ENCODE results near the gene ADCYAP1R1.

The ADCYAP1R1 gene

GRCh38 chr7:31065840-31066239 lies 13.7 kb downstream of the ADCYAP1R1 start:
- DNase-seq (ENCODE audit: extremely low spot score): no peak
- TF ChIP-seq L3MBTL2 (conservative IDR thresholded peaks at IDR 0.05): no peak
- no peak for TF ChIP-seq SUZ12 (IDR thresholded peaks at IDR 0.05)
- TF ChIP-seq NFRKB (IDR thresholded peaks at IDR 0.05): no peak
- TF ChIP-seq ZNF384 (IDR thresholded peaks at IDR 0.05): no peak
- no peak for TF ChIP-seq HDGF (IDR thresholded peaks at IDR 0.05; ENCODE audit: borderline replicate concordance)
- ChIA-PET CTCF (no interaction called here), POLR2A (interaction anchor here (1.4 kb wide), 1 partner anchor 12 kb away, joined by 3 read pairs; no protein-coding TSS in a partner anchor)

- CTCF ChIA-PET: interaction anchor here (1.0 kb wide), 1 partner anchor 52 kb away, joined by 3 read pairs; no protein-coding TSS in a partner anchor
- no peak for DNase-seq (ENCODE audit: extremely low spot score)
- POLR2A ChIA-PET: interaction anchor here (0.8 kb wide), 1 partner anchor 9 kb away, joined by 5 read pairs; no protein-coding TSS in a partner anchor
- TF ChIP-seq FOXM1 (IDR thresholded peaks at IDR 0.05; ENCODE audit: borderline replicate concordance): no peak
- TF ChIP-seq LEF1 (IDR thresholded peaks at IDR 0.05; ENCODE audit: borderline replicate concordance): no peak
- TF ChIP-seq ZNF384 (IDR thresholded peaks at IDR 0.05): no peak
- TF ChIP-seq PKNOX1 (IDR thresholded peaks at IDR 0.05): no peak
- no peak for TF ChIP-seq FOXK2 (IDR thresholded peaks at IDR 0.05)
- no peak for TF ChIP-seq ARNT (IDR thresholded peaks at IDR 0.05)
- TF ChIP-seq HDGF (IDR thresholded peaks at IDR 0.05; ENCODE audit: borderline replicate concordance): no peak
- TF ChIP-seq L3MBTL2 (conservative IDR thresholded peaks at IDR 0.05): no peak
- TF ChIP-seq NFRKB (IDR thresholded peaks at IDR 0.05): no peak
- TF ChIP-seq BHLHE40 (IDR thresholded peaks at IDR 0.05; ENCODE audit: borderline replicate concordance): no peak
- no peak for TF ChIP-seq FOXA1 (IDR thresholded peaks at IDR 0.05)
- no peak for TF ChIP-seq SP1 (IDR thresholded peaks at IDR 0.05)
- TF ChIP-seq SUZ12 (IDR thresholded peaks at IDR 0.05): no peak
- no peak for TF ChIP-seq ELF4 (IDR thresholded peaks at IDR 0.05)
- no peak for TF ChIP-seq CTBP1 (IDR thresholded peaks at IDR 0.05; ENCODE audit: borderline replicate concordance)
- TF ChIP-seq TARDBP (IDR thresholded peaks at IDR 0.05): no peak
These were observed 14.5 kb downstream of the ADCYAP1R1 start for GRCh38 chr7:31066516-31067130.

GRCh38 chr7:31067491-31067890 lies 15.4 kb downstream of the ADCYAP1R1 start:
- POLR2A ChIA-PET: interaction anchor here (0.8 kb wide), 1 partner anchor 10 kb away, joined by 5 read pairs; no protein-coding TSS in a partner anchor
- no peak for TF ChIP-seq SUZ12 (IDR thresholded peaks at IDR 0.05)
- CTCF ChIA-PET: interaction anchor here (1.0 to 1.4 kb wide), 2 partner anchors 51 to 55 kb away, joined by 3 to 4 read pairs; no protein-coding TSS in a partner anchor
- DNase-seq (ENCODE audit: extremely low spot score): no peak

GRCh38 chr7:31068006-31068675 lies 16.0 kb downstream of the ADCYAP1R1 start:
- POLR2A ChIA-PET: no interaction called here
- TF ChIP-seq CTBP1 (IDR thresholded peaks at IDR 0.05; ENCODE audit: borderline replicate concordance): no peak
- TF ChIP-seq ELF4 (IDR thresholded peaks at IDR 0.05): no peak
- no peak for TF ChIP-seq ZNF384 (IDR thresholded peaks at IDR 0.05)
- TF ChIP-seq SP1 (IDR thresholded peaks at IDR 0.05): no peak
- TF ChIP-seq ARNT (IDR thresholded peaks at IDR 0.05): no peak
- no peak for TF ChIP-seq FOXA1 (IDR thresholded peaks at IDR 0.05)
- TF ChIP-seq BHLHE40 (IDR thresholded peaks at IDR 0.05; ENCODE audit: borderline replicate concordance): no peak
- no peak for TF ChIP-seq FOXM1 (IDR thresholded peaks at IDR 0.05; ENCODE audit: borderline replicate concordance)
- TF ChIP-seq SUZ12 (IDR thresholded peaks at IDR 0.05): no peak
- TF ChIP-seq PKNOX1 (IDR thresholded peaks at IDR 0.05): no peak
- TF ChIP-seq LEF1 (IDR thresholded peaks at IDR 0.05; ENCODE audit: borderline replicate concordance): no peak
- TF ChIP-seq L3MBTL2 (conservative IDR thresholded peaks at IDR 0.05): no peak
- TF ChIP-seq NFRKB (IDR thresholded peaks at IDR 0.05): no peak
- TF ChIP-seq TARDBP (IDR thresholded peaks at IDR 0.05): no peak
- TF ChIP-seq HDGF (IDR thresholded peaks at IDR 0.05; ENCODE audit: borderline replicate concordance): no peak
- TF ChIP-seq FOXK2 (IDR thresholded peaks at IDR 0.05): no peak
- no peak for DNase-seq (ENCODE audit: extremely low spot score)
- CTCF ChIA-PET: interaction anchor here (1.4 kb wide), 1 partner anchor 55 kb away, joined by 4 read pairs; no protein-coding TSS in a partner anchor

GRCh38 chr7:31069860-31070555 lies 17.9 kb downstream of the ADCYAP1R1 start:
- POLR2A ChIA-PET: no interaction called here
- CTCF ChIA-PET: no interaction called here
- no peak for DNase-seq (ENCODE audit: extremely low spot score)
- TF ChIP-seq PKNOX1 (IDR thresholded peaks at IDR 0.05): no peak
- TF ChIP-seq BHLHE40 (IDR thresholded peaks at IDR 0.05; ENCODE audit: borderline replicate concordance): no peak
- no peak for TF ChIP-seq SP1 (IDR thresholded peaks at IDR 0.05)
- TF ChIP-seq TARDBP (IDR thresholded peaks at IDR 0.05): no peak

- TF ChIP-seq L3MBTL2 (conservative IDR thresholded peaks at IDR 0.05) (no peak), TARDBP (IDR thresholded peaks at IDR 0.05) (no peak), ELF4 (IDR thresholded peaks at IDR 0.05) (no peak), ARNT (IDR thresholded peaks at IDR 0.05) (no peak), SP1 (IDR thresholded peaks at IDR 0.05) (no peak), FOXK2 (IDR thresholded peaks at IDR 0.05) (no peak), SUZ12 (IDR thresholded peaks at IDR 0.05) (no peak), NFRKB (IDR thresholded peaks at IDR 0.05) (no peak), BHLHE40 (IDR thresholded peaks at IDR 0.05; ENCODE audit: borderline replicate concordance) (no peak), ZNF384 (IDR thresholded peaks at IDR 0.05) (no peak)
- CTCF ChIA-PET: no interaction called here
- no peak for DNase-seq (ENCODE audit: extremely low spot score)
- POLR2A ChIA-PET: no interaction called here
These were observed 19.0 kb downstream of the ADCYAP1R1 start for GRCh38 chr7:31070991-31071644.
